ENCODE measurements around the gene EPN1.

Gene EPN1

GRCh38 chr19:55660991-55661390, 14.0 kb upstream of the EPN1 start:
- DNase-seq (ENCODE audit: low spot score), result no peak

GRCh38 chr19:55661826-55662225, 13.2 kb upstream of the EPN1 start:
- no peak for DNase-seq (ENCODE audit: low spot score)

GRCh38 chr19:55663846-55664536, 11.0 kb upstream of the EPN1 start:
- no peak for DNase-seq (ENCODE audit: low spot score)

- DNase-seq (ENCODE audit: low spot score), result no peak
These were observed 8.6 kb upstream of the EPN1 start for GRCh38 chr19:55666343-55667005.

GRCh38 chr19:55667006-55667381, 8.0 kb upstream of the EPN1 start:
- no peak for DNase-seq (ENCODE audit: low spot score)

GRCh38 chr19:55667511-55667910, 7.5 kb upstream of the EPN1 start:
- DNase-seq (ENCODE audit: low spot score), result no peak

GRCh38 chr19:55667958-55668357, 7.1 kb upstream of the EPN1 start:
- DNase-seq (ENCODE audit: low spot score), result no peak

GRCh38 chr19:55668603-55669348, 6.2 kb upstream of the EPN1 start:
- no peak for DNase-seq (ENCODE audit: low spot score)

- DNase-seq (ENCODE audit: low spot score), result no peak
These were observed 5.4 kb upstream of the EPN1 start for GRCh38 chr19:55669418-55670279.

- DNase-seq (ENCODE audit: low spot score), result no peak
These were observed 4.6 kb upstream of the EPN1 start for GRCh38 chr19:55670280-55671053.

GRCh38 chr19:55671054-55671378, 4.0 kb upstream of the EPN1 start:
- no peak for DNase-seq (ENCODE audit: low spot score)

GRCh38 chr19:55672418-55672817, 2.6 kb upstream of the EPN1 start:
- peak; percentile 93 for DNase-seq (ENCODE audit: low spot score)

GRCh38 chr19:55673465-55673864, 1.6 kb upstream of the EPN1 start:
- DNase-seq (ENCODE audit: low spot score), result no peak

GRCh38 chr19:55673889-55674288, 1.1 kb upstream of the EPN1 start:
- DNase-seq (ENCODE audit: low spot score), result no peak

- no peak for DNase-seq (ENCODE audit: low spot score)
These were observed 576 bp upstream of the EPN1 start for GRCh38 chr19:55674459-55674840.

- no peak for DNase-seq (ENCODE audit: low spot score)
These were observed 782 bp downstream of the EPN1 start for GRCh38 chr19:55675661-55676354.

- DNase-seq (ENCODE audit: low spot score), result no peak
These were observed 1.4 kb downstream of the EPN1 start for GRCh38 chr19:55676383-55676782.

- no peak for DNase-seq (ENCODE audit: low spot score)
These were observed 2.0 kb downstream of the EPN1 start for GRCh38 chr19:55676889-55677505.

- DNase-seq (ENCODE audit: low spot score), result no peak
These were observed 2.6 kb downstream of the EPN1 start for GRCh38 chr19:55677572-55678028.

GRCh38 chr19:55678121-55678671, 3.2 kb downstream of the EPN1 start:
- no peak for DNase-seq (ENCODE audit: low spot score)
